Endothelial cell of umbilical vein (primary cell): ENCODE measurements around the gene NDUFS6. TPM values are rescaled to one million over a fixed set of nuclear protein-coding genes. Genes with fewer than 3 reads are reported as not detected.

Experiments used
- BruUV-seq: library from RNA; stranded (reverse); fragments of 400-500 nt; replicated peaks from 2 replicates; lab custom pipeline; 2021; lab: Mats Ljungman, UMichigan
- CTCF ChIA-PET: fragments of 300-600, 350-600 bp; sonication (Branson Sonifier 250); formaldehyde crosslinking; loops from one replicate; lab custom pipeline; 2021; ENCODE audit warnings: antibody characterized with exemption, inconsistent platforms; lab: Charles Lee
- POLR2A ChIA-PET: fragments of 300-600, 350-600 bp; sonication (Branson Sonifier 250); formaldehyde crosslinking; loops from one replicate; lab custom pipeline; 2021; ENCODE audit warnings: antibody characterized with exemption, inconsistent platforms; lab: Charles Lee
- DNase-seq: peaks from one replicate; pipeline ENCODE4 v3.0.0-alpha.2; 2011; ENCODE audit warnings: low read depth, low spot score
- FAIRE-seq: peaks from 2 replicates; lab custom pipeline; 2011; peaks lifted over from hg19 to GRCh38; lab: Jason Lieb, UNC
- H2AFZ ChIP-seq: 2 replicates; pipeline ENCODE4 v1.6.0; 2012; ENCODE audit warnings: low read depth, low read length, control low read depth, inconsistent platforms
- H3K27ac ChIP-seq: 2 replicates; pipeline ENCODE4 v1.5.1; 2011; ENCODE audit warnings: low read depth, mild to moderate bottlenecking, control low read depth, low read length, moderate library complexity; ENCODE audit not compliant: insufficient read depth
- H3K27me3 ChIP-seq, 2 experiments: 2 replicates each; pipeline versions ENCODE4 v1.6.0 to v1.6.1; 2011; ENCODE audit warnings: low read length in 2 of 2, mixed read lengths in 1 of 2; ENCODE audit not compliant: control insufficient read depth in 2 of 2, insufficient read depth in 2 of 2
- H3K36me3 ChIP-seq, 2 experiments: 2 replicates in 1 of 2; 3 replicates in 1 of 2; pipeline ENCODE4 v1.5.1; 2011; ENCODE audit warnings: low read length in 2 of 2, mild to moderate bottlenecking in 1 of 2, moderate library complexity in 1 of 2; ENCODE audit not compliant: control insufficient read depth in 2 of 2, insufficient read depth in 2 of 2; ENCODE audit errors: extremely low read depth in 1 of 2
- H3K4me1 ChIP-seq: 3 replicates; pipeline ENCODE4 v1.5.1; 2011; ENCODE audit warnings: mild to moderate bottlenecking, low read length; ENCODE audit not compliant: control insufficient read depth, insufficient read depth; ENCODE audit errors: extremely low read depth
- H3K4me2 ChIP-seq: 2 replicates; pipeline ENCODE4 v1.6.1; 2011; ENCODE audit warnings: low read length, control low read depth, mixed read lengths; ENCODE audit not compliant: insufficient read depth
- H3K4me3 ChIP-seq, 3 experiments: fragments of 200-600 bp in 1 of 3; sonication (generic), shearing (Covaris generic) in 1 of 3; replicated peaks in 1 of 3; 2 replicates each; pipeline ENCODE4 v1.5.1; 2011 to 2016; ENCODE audit warnings: control low read depth in 3 of 3, low read length in 3 of 3, mild to moderate bottlenecking in 2 of 3, inconsistent platforms in 1 of 3, low read depth in 1 of 3, moderate library complexity in 1 of 3; ENCODE audit not compliant: insufficient read depth in 1 of 3
- H3K79me2 ChIP-seq: 2 replicates; pipeline ENCODE4 v1.6.0; 2012; ENCODE audit warnings: low read length, inconsistent platforms; ENCODE audit not compliant: control insufficient read depth, insufficient read depth
- H3K9ac ChIP-seq: replicated peaks from 2 replicates; pipeline ENCODE3; 2011; ENCODE audit warnings: low read length, control low read depth; ENCODE audit not compliant: insufficient read depth; ENCODE audit errors: extremely low read depth
- H3K9me1 ChIP-seq: replicated peaks from 3 replicates; pipeline ENCODE4 v1.6.0; 2011; ENCODE audit warnings: mild to moderate bottlenecking, low read length; ENCODE audit not compliant: control insufficient read depth, insufficient read depth; ENCODE audit errors: extremely low read depth
- H3K9me3 ChIP-seq: replicated peaks from 2 replicates; pipeline ENCODE4 v1.5.1; 2012; ENCODE audit warnings: low read length, inconsistent platforms; ENCODE audit not compliant: control insufficient read depth, insufficient read depth
- H4K20me1 ChIP-seq: replicated peaks from 2 replicates; pipeline ENCODE3; 2011; ENCODE audit warnings: mild to moderate bottlenecking, low read length; ENCODE audit not compliant: control insufficient read depth, insufficient read depth; ENCODE audit errors: extremely low read depth
- GATA2 ChIP-seq: IDR thresholded peaks from 2 replicates; pipeline ENCODE4 v1.7.0; 2011; ENCODE audit warnings: low read depth, mild to moderate bottlenecking, moderate library complexity, mixed read lengths, low read length; ENCODE audit not compliant: insufficient read length, insufficient read depth
- POLR2A ChIP-seq: IDR thresholded peaks from 2 replicates; pipeline ENCODE4 v1.6.1; 2012; ENCODE audit warnings: low read depth, mild to moderate bottlenecking, control low read depth, low read length
- dilution Hi-C: fragments of 300-500 bp; cut with MboI; formaldehyde crosslinking; loops from one replicate; pipeline ENCODE4 v1.15.0; 2019; ENCODE audit warnings: low sequenced_read_pairs; ENCODE audit not compliant: extremely low pct_ligation_motif_present
- intact Hi-C: fragments of 100-400 bp; cut with micrococcal nuclease; formaldehyde crosslinking; loops from one replicate; pipeline ENCODE4 v1.10.0; 2022
- polyA plus RNA-seq, 4 experiments: library from polyadenylated mRNA; depleted of rRNA in 3 of 4; stranded (reverse) in 3 of 4; unstranded in 1 of 4; fragments of >200 nt; gene quantifications; 2 replicates each; pipeline versions ENCODE4 v1.2.1 to v1.2.3, GENCODE V29; 2011 to 2012; ENCODE audit warnings: missing spikeins in 1 of 4
- total RNA-seq: library from RNA; stranded (reverse); gene quantifications from 2 replicates; pipeline ENCODE4 v1.2.3, GENCODE V29; 2021
- TF ChIP-seq, protein P1 (sequence below): IDR thresholded peaks from 2 replicates; pipeline ENCODE4 v1.6.1; 2011; ENCODE audit not compliant: insufficient read depth, insufficient read length
- TF ChIP-seq, protein P2 (sequence below), 2 donors: IDR thresholded peaks; 1 replicate in 1 of 2; 2 replicates in 1 of 2; pipeline ENCODE4 v1.5.1; 2011; ENCODE audit warnings: low read length in 2 of 2, mild to moderate bottlenecking in 2 of 2, moderate library complexity in 2 of 2, control low read depth in 1 of 2, inconsistent platforms in 1 of 2, low read depth in 1 of 2; ENCODE audit not compliant: insufficient read depth in 1 of 2; ENCODE audit errors: extremely low read depth in 1 of 2

NDUFS6 gene
- total and polyA plus RNA-seq, 2 donors (not counting 3 experiments of a cell fraction or from before 2014, with no cell fraction given) = 42.5 to 127 TPM

DNA sequence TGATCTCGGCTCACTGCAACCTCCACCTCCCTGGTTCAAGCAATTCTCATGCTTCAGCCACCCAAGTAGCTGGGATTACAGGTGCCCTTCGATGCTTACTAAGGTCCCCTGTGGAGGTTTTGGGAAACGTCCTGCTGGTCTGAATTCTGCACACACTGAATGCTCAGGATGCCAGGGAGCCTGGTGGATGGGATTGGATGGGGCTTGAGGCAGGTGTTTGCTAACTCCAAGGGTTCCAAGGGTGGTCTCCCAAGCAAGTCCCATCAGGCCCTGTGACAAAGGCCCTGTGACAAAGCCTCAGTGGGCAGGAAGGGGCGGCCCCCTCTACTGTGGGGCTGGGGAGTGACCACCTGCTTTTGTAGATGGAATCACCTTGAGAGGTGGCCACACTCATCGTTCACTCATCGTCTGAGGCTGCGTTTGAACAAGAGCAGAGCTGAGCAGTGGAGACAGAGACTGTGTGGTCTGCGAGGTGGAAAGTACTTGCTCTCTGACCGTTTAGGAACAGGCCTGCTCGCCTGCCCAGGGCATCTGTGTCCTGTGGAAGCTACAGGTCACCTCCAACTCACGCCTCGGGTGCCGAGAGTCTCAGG lies 41.7 kb upstream of the NDUFS6 start:
- intact Hi-C loops = no loop called here
- peaks cover 0 to 2% of the 10 kb centered on the region in 2 experiments for H3K27me3 ChIP-seq
- no peak for FAIRE-seq

DNA sequence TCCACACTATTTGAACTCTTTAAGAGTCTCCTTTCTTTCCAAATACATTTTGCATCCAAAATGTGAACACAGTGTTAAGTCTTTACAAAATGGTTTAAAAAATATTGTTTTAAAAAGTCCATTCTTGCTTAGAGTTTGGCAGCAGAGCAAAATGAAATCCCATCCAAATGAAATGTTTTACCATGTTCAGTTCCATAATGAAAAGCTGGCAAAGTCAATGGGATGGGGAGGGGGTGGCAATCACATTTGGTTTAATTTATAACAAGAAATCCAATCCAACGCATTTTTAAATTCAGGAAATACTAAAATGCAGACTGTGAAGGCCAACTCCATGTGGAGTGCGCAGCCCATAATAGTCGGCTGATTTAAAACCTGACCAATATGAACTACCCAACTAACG lies 41.0 kb upstream of the NDUFS6 start:
- Histone ChIP-seq H2AFZ (no peak overlapping the region), H3K36me3 (no peaks in the 10 kb centered on the region), H3K4me3 (no peak overlapping the region), H3K27ac (no peak overlapping the region), H3K4me1 (no peaks in the 10 kb centered on the region), H3K9ac (no peak overlapping the region), H3K9me3 (no peaks in the 10 kb centered on the region), H3K9me1 (no peaks in the 10 kb centered on the region), H3K79me2 (no peaks in the 10 kb centered on the region), H3K4me2 (no peak overlapping the region), H4K20me1 (no peaks in the 10 kb centered on the region), H3K27me3 (peaks cover 0 to 2% of the 10 kb centered on the region in 2 experiments)
- BruUV-seq = no TSS peak
- FAIRE-seq = no peak
- POLR2A ChIA-PET = no interaction called here
- intact Hi-C loops = no loop called here
- DNase-seq = no peak
- dilution Hi-C loops = no loop called here
- CTCF ChIA-PET = no interaction called here
- no peak for TF ChIP-seq POLR2A
- TF ChIP-seq GATA2 = no peak

More for the DNA sequence above, 41.7 kb upstream of the NDUFS6 start:
- no TSS peak for BruUV-seq
- Histone ChIP-seq H3K4me3 (no peak overlapping the region), H3K79me2 (no peaks in the 10 kb centered on the region), H3K9ac (no peak overlapping the region), H3K9me3 (no peaks in the 10 kb centered on the region), H3K4me1 (no peaks in the 10 kb centered on the region), H3K9me1 (no peaks in the 10 kb centered on the region), H4K20me1 (no peaks in the 10 kb centered on the region), H3K36me3 (no peaks in the 10 kb centered on the region), H3K27ac (no peak overlapping the region), H3K4me2 (no peak overlapping the region), H2AFZ (no peak overlapping the region)
- POLR2A ChIA-PET = no interaction called here
- TF ChIP-seq, protein P1, sequence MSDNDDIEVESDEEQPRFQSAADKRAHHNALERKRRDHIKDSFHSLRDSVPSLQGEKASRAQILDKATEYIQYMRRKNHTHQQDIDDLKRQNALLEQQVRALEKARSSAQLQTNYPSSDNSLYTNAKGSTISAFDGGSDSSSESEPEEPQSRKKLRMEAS = no peak
- TF ChIP-seq, protein P2, sequence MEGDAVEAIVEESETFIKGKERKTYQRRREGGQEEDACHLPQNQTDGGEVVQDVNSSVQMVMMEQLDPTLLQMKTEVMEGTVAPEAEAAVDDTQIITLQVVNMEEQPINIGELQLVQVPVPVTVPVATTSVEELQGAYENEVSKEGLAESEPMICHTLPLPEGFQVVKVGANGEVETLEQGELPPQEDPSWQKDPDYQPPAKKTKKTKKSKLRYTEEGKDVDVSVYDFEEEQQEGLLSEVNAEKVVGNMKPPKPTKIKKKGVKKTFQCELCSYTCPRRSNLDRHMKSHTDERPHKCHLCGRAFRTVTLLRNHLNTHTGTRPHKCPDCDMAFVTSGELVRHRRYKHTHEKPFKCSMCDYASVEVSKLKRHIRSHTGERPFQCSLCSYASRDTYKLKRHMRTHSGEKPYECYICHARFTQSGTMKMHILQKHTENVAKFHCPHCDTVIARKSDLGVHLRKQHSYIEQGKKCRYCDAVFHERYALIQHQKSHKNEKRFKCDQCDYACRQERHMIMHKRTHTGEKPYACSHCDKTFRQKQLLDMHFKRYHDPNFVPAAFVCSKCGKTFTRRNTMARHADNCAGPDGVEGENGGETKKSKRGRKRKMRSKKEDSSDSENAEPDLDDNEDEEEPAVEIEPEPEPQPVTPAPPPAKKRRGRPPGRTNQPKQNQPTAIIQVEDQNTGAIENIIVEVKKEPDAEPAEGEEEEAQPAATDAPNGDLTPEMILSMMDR (IDR thresholded peaks at IDR 0.05; ENCODE audit: extremely low read depth in 1 of 2, insufficient read depth in 1 of 2, low read depth in 1 of 2, low read length in 2 of 2) = no peak
- TF ChIP-seq GATA2 = no peak
- CTCF ChIA-PET = no interaction called here
- dilution Hi-C loops = no loop called here
- no peak for DNase-seq
